HEK293 (cell line): ENCODE data around the gene PTPRF.

Experiments
- CTCF ChIP-seq: fragments of 450-650 bp; formaldehyde crosslinking; IDR thresholded peaks from 2 replicates; pipeline ENCODE4 v1.5.1; 2016; ENCODE audit warnings: missing biosample characterization, missing genetic modification characterization
- ZBTB1 ChIP-seq: fragments of 450-650 bp; formaldehyde crosslinking; IDR thresholded peaks from 2 replicates; pipeline ENCODE4 v1.5.1; 2016; ENCODE audit warnings: missing biosample characterization, missing genetic modification characterization
- ZBTB11 ChIP-seq: fragments of 450-650 bp; formaldehyde crosslinking; conservative IDR thresholded peaks from 2 replicates; pipeline ENCODE4 v1.5.1; 2016; ENCODE audit warnings: low read depth, missing biosample characterization, missing genetic modification characterization
- ZNF621 ChIP-seq: fragments of 450-650 bp; formaldehyde crosslinking; IDR thresholded peaks from 2 replicates; pipeline ENCODE4 v1.5.1; 2017; ENCODE audit warnings: missing biosample characterization, missing genetic modification characterization
- ZNF707 ChIP-seq: fragments of 450-650 bp; formaldehyde crosslinking; IDR thresholded peaks from 2 replicates; pipeline ENCODE4 v1.5.1; 2016; ENCODE audit warnings: missing biosample characterization, missing genetic modification characterization

GRCh38 chr1:43618521-43619313 is 88.0 kb downstream of the PTPRF start:
- TF ChIP-seq CTCF (tag by site-specific recombination) (no peak), ZBTB11 (tag by site-specific recombination) (no peak), ZNF707 (tag by site-specific recombination) (no peak), ZBTB1 (no peak), ZNF621 (tag by site-specific recombination) (no peak)
